ENCODE measurements around the gene ACVR1.

Gene ACVR1

GRCh38 chr2:157902692-157903091, 26.6 kb upstream of the ACVR1 start:
- no peak for TF ChIP-seq CTCF (IDR thresholded peaks at IDR 0.05; ENCODE audit: insufficient read depth, low read depth, low read length, missing control alignments)
- no peak for DNase-seq (ENCODE audit: low read depth)
- H3K4me3 ChIP-seq (ENCODE audit: low read depth, low read length) = no peak overlapping the region

- TF ChIP-seq CTCF (IDR thresholded peaks at IDR 0.05; ENCODE audit: insufficient read depth, low read depth, low read length, missing control alignments) = no peak
- peak; percentile 18 for DNase-seq (ENCODE audit: low read depth)
- no peak overlapping the region for H3K4me3 ChIP-seq (ENCODE audit: low read depth, low read length)
Observed at GRCh38 chr2:157901325-157901724, 25.2 kb upstream of the ACVR1 start.

- no peak for TF ChIP-seq CTCF (IDR thresholded peaks at IDR 0.05; ENCODE audit: insufficient read depth, low read depth, low read length, missing control alignments)
- no peak overlapping the region for H3K4me3 ChIP-seq (ENCODE audit: low read depth, low read length)
- DNase-seq (ENCODE audit: low read depth) = no peak
Observed at GRCh38 chr2:157900684-157901083, 24.6 kb upstream of the ACVR1 start.

- no peak overlapping the region for H3K4me3 ChIP-seq (ENCODE audit: low read depth, low read length)
- no peak for DNase-seq (ENCODE audit: low read depth)
- no peak for TF ChIP-seq CTCF (IDR thresholded peaks at IDR 0.05; ENCODE audit: insufficient read depth, low read depth, low read length, missing control alignments)
Observed at GRCh38 chr2:157900203-157900602, 24.1 kb upstream of the ACVR1 start.

- no peak for TF ChIP-seq CTCF (IDR thresholded peaks at IDR 0.05; ENCODE audit: insufficient read depth, low read depth, low read length, missing control alignments)
- peak; percentile 62 for DNase-seq (ENCODE audit: low read depth)
- H3K4me3 ChIP-seq (ENCODE audit: low read depth, low read length) = peak overlapping the region; percentile 10; the same call in 1 of the 2 replicates
Observed at GRCh38 chr2:157899125-157899839, 23.2 kb upstream of the ACVR1 start.

- TF ChIP-seq CTCF (IDR thresholded peaks at IDR 0.05; ENCODE audit: insufficient read depth, low read depth, low read length, missing control alignments) = no peak
- no peak overlapping the region for H3K4me3 ChIP-seq (ENCODE audit: low read depth, low read length)
- peak; percentile 38 for DNase-seq (ENCODE audit: low read depth)
Observed at GRCh38 chr2:157898591-157898996, 22.5 kb upstream of the ACVR1 start.

All from GM12865 (cell line).